SK-N-SH (cell line): ENCODE measurements around the gene PIGZ. TPM values are rescaled to one million over a fixed set of nuclear protein-coding genes. Genes with fewer than 3 reads are reported as not detected.

Source experiments
- CTCF ChIA-PET: fragments of 300-600, 350-600 bp; formaldehyde crosslinking; extraction: SDS; loops from one replicate; lab custom pipeline; 2021; lab: Yijun Ruan, JAX
- POLR2A ChIA-PET: fragments of 350-600 bp; sonication (Branson Sonifier 250); formaldehyde crosslinking; extraction: SDS; loops from one replicate; lab custom pipeline; 2020; ENCODE audit warnings: antibody characterized with exemption, inconsistent platforms; lab: Yijun Ruan, JAX
- DNase-seq: peaks from one replicate; pipeline ENCODE4 v3.0.0; 2012
- H2AFZ ChIP-seq: fragments of 200-600 bp; sonication (generic); 2 replicates; pipeline ENCODE4 v1.8.1; 2016; ENCODE audit warnings: antibody characterized with exemption, mild to moderate bottlenecking, low read depth
- H3F3A ChIP-seq: fragments of 200-600 bp; sonication (generic); replicated peaks from 2 replicates; pipeline ENCODE3; 2016; ENCODE audit warnings: antibody characterized with exemption, mild to moderate bottlenecking; ENCODE audit not compliant: insufficient read depth
- H3K27ac ChIP-seq, 2 experiments: fragments of 200-500 bp in 1 of 2; fragments of 200-600 bp in 1 of 2; sonication (Bioruptor generic) in 1 of 2; sonication (generic), shearing (Covaris generic) in 1 of 2; 2 replicates each; pipeline versions ENCODE4 v1.5.1 to v1.6.1; 2014 to 2016; ENCODE audit warnings: low read depth in 2 of 2, inconsistent platforms in 1 of 2, low read length in 1 of 2, mild to moderate bottlenecking in 1 of 2, mixed read lengths in 1 of 2
- H3K27me3 ChIP-seq: fragments of 200-600 bp; sonication (generic), shearing (Covaris generic); 2 replicates; pipeline ENCODE4 v1.6.1; 2016; ENCODE audit warnings: mixed run types; ENCODE audit not compliant: insufficient read depth
- H3K36me3 ChIP-seq, 2 experiments: fragments of 200-500 bp in 1 of 2; fragments of 200-600 bp in 1 of 2; sonication (Bioruptor generic) in 1 of 2; sonication (generic) in 1 of 2; replicated peaks in 1 of 2; 2 replicates each; pipeline versions ENCODE3 to v1.5.1; 2014 to 2016; ENCODE audit warnings: low read length in 1 of 2, mild to moderate bottlenecking in 1 of 2; ENCODE audit not compliant: insufficient read depth in 2 of 2, control insufficient read depth in 1 of 2
- H3K4me1 ChIP-seq, 2 experiments: fragments of 200-500 bp in 1 of 2; fragments of 200-600 bp in 1 of 2; sonication (Bioruptor generic) in 1 of 2; sonication (generic), shearing (Covaris generic) in 1 of 2; 2 replicates each; pipeline versions ENCODE4 v1.5.1 to v1.6.1; 2014 to 2016; ENCODE audit warnings: low read depth in 1 of 2, low read length in 1 of 2, mixed run types in 1 of 2; ENCODE audit not compliant: insufficient read depth in 2 of 2, control insufficient read depth in 1 of 2
- H3K4me2 ChIP-seq: fragments of 200-600 bp; sonication (generic), shearing (Covaris generic); 2 replicates; pipeline ENCODE4 v1.6.1; 2017; ENCODE audit warnings: mixed run types
- H3K4me3 ChIP-seq, 2 experiments: fragments of 200-500 bp in 1 of 2; fragments of 200-600 bp in 1 of 2; sonication (Bioruptor generic) in 1 of 2; sonication (generic), shearing (Covaris generic) in 1 of 2; 2 replicates each; pipeline versions ENCODE4 v1.5.1 to v1.8.1; 2014 to 2016; ENCODE audit warnings: low read depth in 2 of 2, inconsistent platforms in 1 of 2, low read length in 1 of 2, mild to moderate bottlenecking in 1 of 2, mixed read lengths in 1 of 2, moderate library complexity in 1 of 2
- H3K79me2 ChIP-seq: fragments of 200-600 bp; sonication (generic); 2 replicates; pipeline ENCODE4 v1.8.1; 2017; ENCODE audit warnings: mild to moderate bottlenecking; ENCODE audit not compliant: insufficient read depth
- H3K9ac ChIP-seq: fragments of 200-600 bp; sonication (generic); 2 replicates; pipeline ENCODE4 v1.6.1; 2017; ENCODE audit warnings: mixed run types
- H3K9me2 ChIP-seq: fragments of 200-600 bp; sonication (generic); 2 replicates; pipeline ENCODE4 v1.6.1; 2017; ENCODE audit warnings: mixed run types
- H3K9me3 ChIP-seq: fragments of 200-600 bp; sonication (generic); 2 replicates; pipeline ENCODE4 v1.6.1; 2017; ENCODE audit warnings: mixed run types, mild to moderate bottlenecking, moderate library complexity
- H4K20me1 ChIP-seq: fragments of 200-600 bp; sonication (generic); 2 replicates; pipeline ENCODE4 v1.6.1; 2017; ENCODE audit warnings: mild to moderate bottlenecking, mixed run types; ENCODE audit not compliant: insufficient read depth
- FOSL2 ChIP-seq: IDR thresholded peaks from 2 replicates; pipeline ENCODE4 v1.4.0; 2012; ENCODE audit warnings: low read depth, mild to moderate bottlenecking, moderate library complexity, borderline replicate concordance
- IRF3 ChIP-seq: fragments of 150-350 bp; IDR thresholded peaks from 2 replicates; pipeline ENCODE4 v1.6.1; 2016; ENCODE audit warnings: mild to moderate bottlenecking, low read depth, low read length
- MAX ChIP-seq: IDR thresholded peaks from 2 replicates; pipeline ENCODE4 v1.4.0; 2012; ENCODE audit warnings: low read depth
- MEF2A ChIP-seq: IDR thresholded peaks from 2 replicates; pipeline ENCODE4 v1.4.0; 2012; ENCODE audit warnings: low read depth, borderline replicate concordance
- RCOR1 ChIP-seq: fragments of 150-350 bp; IDR thresholded peaks from 2 replicates; pipeline ENCODE4 v1.6.1; 2017; ENCODE audit warnings: antibody characterized with exemption, low read length
- RFX5 ChIP-seq: IDR thresholded peaks from 2 replicates; pipeline ENCODE4 v1.6.1; 2012; ENCODE audit warnings: mild to moderate bottlenecking, improper control_type of control experiment, low read length
- RXRA ChIP-seq: IDR thresholded peaks from 2 replicates; pipeline ENCODE4 v1.4.0; 2012; ENCODE audit warnings: low read depth, mild to moderate bottlenecking, borderline replicate concordance
- SIN3A ChIP-seq: IDR thresholded peaks from 2 replicates; pipeline ENCODE4 v1.6.1; 2012; ENCODE audit warnings: low read depth, mild to moderate bottlenecking, low read length, moderate library complexity, borderline replicate concordance
- WGBS: methylation state at CpG from one replicate; pipeline ENCODE4 v1.1.6; 2017; ENCODE audit warnings: low lambda C conversion rate; 5-methylcytosine and 5-hydroxymethylcytosine counted together
- polyA plus RNA-seq, 3 experiments: library from polyadenylated mRNA; depleted of rRNA; stranded (reverse); fragments of >200 nt; gene quantifications; 2 replicates each; pipeline ENCODE4 v1.2.3, GENCODE V29; 2012

PIGZ gene
- polyA plus RNA-seq, 1 of the 3 experiments (the other 2 are of a cell fraction) = 5.0 TPM

- Histone ChIP-seq H3K27ac (no peak overlapping the region), H3K9me3 (no peaks in the 10 kb centered on the region), H3K36me3 (no peaks in the 10 kb centered on the region), H3F3A (no peaks in the 10 kb centered on the region), H3K4me1 (peaks cover 0 to 20% of the 10 kb centered on the region in 2 experiments; a peak in 1 of 4 replicates), H3K27me3 (no peaks in the 10 kb centered on the region), H3K4me2 (no peak overlapping the region), H3K4me3 (no peak overlapping the region), H2AFZ (no peak overlapping the region), H3K9ac (no peak overlapping the region), H4K20me1 (no peaks in the 10 kb centered on the region), H3K79me2 (no peaks in the 10 kb centered on the region), H3K9me2 (no peaks in the 10 kb centered on the region)
- TF ChIP-seq SIN3A (no peak), IRF3 (no peak), MEF2A (no peak), RCOR1 (no peak), RFX5 (no peak)
- ChIA-PET POLR2A (no interaction called here), CTCF (interaction anchor here (9.1 kb wide), 1 partner anchor 21 kb away, joined by 79 read pairs; the partner anchor contains the start of gene MELTF)
- DNase-seq = no peak
- WGBS = 97% methylated on average over 13 of the region's 27 CpGs
Observed at GRCh38 chr3:197008436-197009209, 40.0 kb upstream of the PIGZ start.

- CTCF ChIA-PET = interaction anchor here (9.1 kb wide), 1 partner anchor 22 kb away, joined by 79 read pairs; the partner anchor contains the start of gene MELTF
- H3K9me2 ChIP-seq = no peaks in the 10 kb centered on the region
- WGBS = 92% methylated on average over 7 of the region's 8 CpGs
Observed at GRCh38 chr3:197007953-197008352, 39.3 kb upstream of the PIGZ start.

More at GRCh38 chr3:197007953-197008352, 39.3 kb upstream of the PIGZ start:
- Histone ChIP-seq H3K4me2 (no peak overlapping the region), H3K4me1 (peaks cover 0 to 23% of the 10 kb centered on the region in 2 experiments; a peak in 1 of 4 replicates), H3K9ac (no peak overlapping the region), H3K27ac (no peak overlapping the region), H3F3A (no peaks in the 10 kb centered on the region), H3K79me2 (no peaks in the 10 kb centered on the region), H3K4me3 (no peak overlapping the region), H3K27me3 (no peaks in the 10 kb centered on the region), H4K20me1 (no peaks in the 10 kb centered on the region), H3K9me3 (no peaks in the 10 kb centered on the region), H2AFZ (no peak overlapping the region), H3K36me3 (no peaks in the 10 kb centered on the region)
- TF ChIP-seq RXRA (no peak), MEF2A (no peak), MAX (no peak), FOSL2 (no peak)
- POLR2A ChIA-PET = no interaction called here
- DNase-seq = no peak
